Measurements from ENCODE around the gene RILP. TPM values are rescaled to one million over a fixed set of nuclear protein-coding genes. Genes with fewer than 3 reads are reported as not detected.

RILP gene
- total and polyA plus RNA-seq, 2 of the 4 experiments (the other 2 are of a cell fraction) = 3.9 to 6.0 TPM

DNA sequence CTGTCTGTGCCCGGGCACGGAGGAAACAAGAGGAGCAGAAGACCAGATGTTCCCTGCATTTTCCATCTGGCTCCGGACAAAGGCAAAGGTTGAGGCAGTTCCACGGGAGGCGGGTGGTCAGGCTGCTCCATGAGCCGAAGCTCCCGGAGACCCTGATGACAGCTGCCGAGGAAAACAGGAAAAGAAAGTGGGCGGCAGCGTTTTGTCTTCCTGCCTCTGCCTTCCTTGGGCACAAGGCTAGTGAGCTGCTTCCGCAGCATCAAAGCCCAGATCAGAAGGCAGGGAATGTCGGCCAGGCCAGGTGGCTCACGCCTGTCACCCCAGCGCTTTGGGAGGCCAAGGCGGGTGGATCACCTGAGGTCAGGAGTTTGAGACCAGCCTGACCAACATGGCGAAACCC is 37.3 kb downstream of the RILP start:
- no peaks in the 10 kb centered on the region for H3K79me1 ChIP-seq (ENCODE audit: low read depth in 1 of 2, low read length in 2 of 2)
- no peak overlapping the region for H4K91ac ChIP-seq (ENCODE audit: insufficient read depth, low read depth, low read length)
- no peak for TF ChIP-seq SMC3 (IDR thresholded peaks at IDR 0.05; ENCODE audit: low read depth, low read length)
- TF ChIP-seq MXI1 (IDR thresholded peaks at IDR 0.05; ENCODE audit: borderline replicate concordance, low read depth, low read length) = no peak
- TF ChIP-seq RAD21 (IDR thresholded peaks at IDR 0.05; ENCODE audit: low read length) = no peak
- TF ChIP-seq RCOR1 (IDR thresholded peaks at IDR 0.05; ENCODE audit: insufficient replicate concordance, low read length) = no peak
- TF ChIP-seq RFX5 (IDR thresholded peaks at IDR 0.05; ENCODE audit: low read depth, low read length) = no peak
- TF ChIP-seq BHLHE40 (IDR thresholded peaks at IDR 0.05; ENCODE audit: low read depth, low read length) = no peak
- TF ChIP-seq, protein P1, sequence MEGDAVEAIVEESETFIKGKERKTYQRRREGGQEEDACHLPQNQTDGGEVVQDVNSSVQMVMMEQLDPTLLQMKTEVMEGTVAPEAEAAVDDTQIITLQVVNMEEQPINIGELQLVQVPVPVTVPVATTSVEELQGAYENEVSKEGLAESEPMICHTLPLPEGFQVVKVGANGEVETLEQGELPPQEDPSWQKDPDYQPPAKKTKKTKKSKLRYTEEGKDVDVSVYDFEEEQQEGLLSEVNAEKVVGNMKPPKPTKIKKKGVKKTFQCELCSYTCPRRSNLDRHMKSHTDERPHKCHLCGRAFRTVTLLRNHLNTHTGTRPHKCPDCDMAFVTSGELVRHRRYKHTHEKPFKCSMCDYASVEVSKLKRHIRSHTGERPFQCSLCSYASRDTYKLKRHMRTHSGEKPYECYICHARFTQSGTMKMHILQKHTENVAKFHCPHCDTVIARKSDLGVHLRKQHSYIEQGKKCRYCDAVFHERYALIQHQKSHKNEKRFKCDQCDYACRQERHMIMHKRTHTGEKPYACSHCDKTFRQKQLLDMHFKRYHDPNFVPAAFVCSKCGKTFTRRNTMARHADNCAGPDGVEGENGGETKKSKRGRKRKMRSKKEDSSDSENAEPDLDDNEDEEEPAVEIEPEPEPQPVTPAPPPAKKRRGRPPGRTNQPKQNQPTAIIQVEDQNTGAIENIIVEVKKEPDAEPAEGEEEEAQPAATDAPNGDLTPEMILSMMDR (conservative IDR thresholded peaks at IDR 0.05; ENCODE audit: low read depth, low read length) = no peak
- TF ChIP-seq CHD1 (IDR thresholded peaks at IDR 0.05; ENCODE audit: low read depth, low read length) = no peak
- TF ChIP-seq, protein P2, sequence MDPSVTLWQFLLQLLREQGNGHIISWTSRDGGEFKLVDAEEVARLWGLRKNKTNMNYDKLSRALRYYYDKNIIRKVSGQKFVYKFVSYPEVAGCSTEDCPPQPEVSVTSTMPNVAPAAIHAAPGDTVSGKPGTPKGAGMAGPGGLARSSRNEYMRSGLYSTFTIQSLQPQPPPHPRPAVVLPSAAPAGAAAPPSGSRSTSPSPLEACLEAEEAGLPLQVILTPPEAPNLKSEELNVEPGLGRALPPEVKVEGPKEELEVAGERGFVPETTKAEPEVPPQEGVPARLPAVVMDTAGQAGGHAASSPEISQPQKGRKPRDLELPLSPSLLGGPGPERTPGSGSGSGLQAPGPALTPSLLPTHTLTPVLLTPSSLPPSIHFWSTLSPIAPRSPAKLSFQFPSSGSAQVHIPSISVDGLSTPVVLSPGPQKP (IDR thresholded peaks at IDR 0.05; ENCODE audit: borderline replicate concordance, low read depth, low read length) = no peak
- no peak for TF ChIP-seq MAFK (IDR thresholded peaks at IDR 0.05; ENCODE audit: low read depth, low read length)
- no peak for TF ChIP-seq MAZ (IDR thresholded peaks at IDR 0.05; ENCODE audit: borderline replicate concordance, low read depth, low read length)
- no peak for TF ChIP-seq POLR2A (IDR thresholded peaks at IDR 0.05; ENCODE audit: low read depth, low read length)
- no peak for TF ChIP-seq CEBPB (IDR thresholded peaks at IDR 0.05; ENCODE audit: low read depth, low read length)
- H2BK5ac ChIP-seq (ENCODE audit: low read depth, low read length, poor library complexity, severe bottlenecking) = no peak overlapping the region
- H3K9me1 ChIP-seq (ENCODE audit: insufficient read depth, low read length) = no peaks in the 10 kb centered on the region; the same call in 1 of the 2 replicates
- no peak overlapping the region for H3K4ac ChIP-seq (ENCODE audit: low read depth, low read length)
- H2BK20ac ChIP-seq (ENCODE audit: low read depth, low read length) = no peak overlapping the region
- no peak overlapping the region for H3K23ac ChIP-seq (ENCODE audit: low read depth, low read length)
- intact Hi-C loops (cut with micrococcal nuclease) (no loop called here), in situ Hi-C loops (cut with MboI; ENCODE audit: low sequenced_read_pairs) (no loop called here), dilution Hi-C loops (cut with HindIII; ENCODE audit: low sequenced_read_pairs, unreplicated experiment) (no loop called here)
- no peak overlapping the region for H4K8ac ChIP-seq (ENCODE audit: low read depth in 2 of 2, low read length in 2 of 2)
- H4K20me1 ChIP-seq (ENCODE audit: insufficient read depth, low read length) = no peaks in the 10 kb centered on the region
- H3K4me3 ChIP-seq (ENCODE audit: insufficient read depth, low read depth, low read length) = no peak overlapping the region
- H3K9ac ChIP-seq (ENCODE audit: low read depth, low read length) = no peak overlapping the region
- H2BK15ac ChIP-seq (ENCODE audit: low read depth, low read length) = no peak overlapping the region
- no TSS peak for BruUV-seq (replicated peaks)
- no peak overlapping the region for H3K56ac ChIP-seq (ENCODE audit: extremely low read depth, insufficient read depth, low read length)
- H3K4me1 ChIP-seq (ENCODE audit: control insufficient read depth, insufficient read depth, low read length) = peaks cover 4% of the 10 kb centered on the region; the same call in 1 of the 2 replicates
- ChIA-PET POLR2A (ENCODE audit: unreplicated experiment) (no interaction called here), CTCF (no interaction called here)
- H3K4me2 ChIP-seq (ENCODE audit: low read depth, low read length) = no peak overlapping the region
- no peak overlapping the region for H2AFZ ChIP-seq (replicated peaks; ENCODE audit: low read length, poor library complexity)
- 81% methylated on average over 12 of the region's 16 CpGs; no CpG with 5 or more reads in 1 of the 2 experiments for WGBS, 2 experiments (ENCODE audit: extremely low coverage in 2 of 2, insufficient read length in 1 of 2)
- H3K14ac ChIP-seq (replicated peaks; ENCODE audit: low read depth, low read length) = no peak overlapping the region
- no peaks in the 10 kb centered on the region for H3K36me3 ChIP-seq (ENCODE audit: control insufficient read depth, insufficient read depth, low read length)
- H3K18ac ChIP-seq (ENCODE audit: low read depth, low read length) = no peak overlapping the region
- H3K27me3 ChIP-seq (ENCODE audit: control insufficient read depth, insufficient read depth, low read length) = no peaks in the 10 kb centered on the region
- H3K9me3 ChIP-seq (ENCODE audit: control insufficient read depth, insufficient read depth, low read length) = no peaks in the 10 kb centered on the region
- no peak overlapping the region for H2AK9ac ChIP-seq (replicated peaks; ENCODE audit: low read depth, low read length, poor library complexity)
- H3K27ac ChIP-seq (ENCODE audit: insufficient read depth, low read length) = no peak overlapping the region
- H2AK5ac ChIP-seq (ENCODE audit: low read depth, low read length) = no peak overlapping the region
- H2BK120ac ChIP-seq (ENCODE audit: low read depth, low read length) = no peak overlapping the region
- ATAC-seq (ENCODE audit: low read depth) = no peak
- no peak for DNase-seq
- H4K5ac ChIP-seq (ENCODE audit: low read depth, low read length) = no peak overlapping the region

Data from IMR-90 (cell line).